Measurements from ENCODE around the gene PLPP1.
"Not testable (repeated sequence)": the region's sequence is repeated elsewhere in the genome, so short reads cannot be mapped to it uniquely, and the experiment has no call there.

The PLPP1 gene

DNA sequence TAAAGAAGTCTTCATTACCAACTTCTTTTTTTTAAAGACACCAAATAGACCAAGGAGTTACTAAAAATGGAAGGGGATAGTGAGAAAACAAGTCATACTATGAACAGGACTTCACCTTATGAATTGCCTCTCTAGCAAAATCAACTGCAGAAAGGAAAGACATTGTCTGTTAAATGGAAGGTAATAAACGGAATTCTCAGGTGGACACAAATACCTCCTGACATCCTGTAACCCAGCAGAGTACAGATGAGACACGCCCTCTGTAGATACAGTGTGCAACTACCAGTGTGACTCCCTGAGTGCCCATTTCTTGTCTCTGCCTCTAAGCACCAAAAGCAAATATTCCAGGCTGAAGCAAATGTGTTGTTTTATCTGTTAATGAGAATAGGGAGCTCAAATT, 12.2 kb upstream of the PLPP1 start:
- no peak for DNase-seq (ENCODE audit: low read depth in 2 of 2, low spot score in 1 of 2)

GRCh38 chr5:55544341-55544740, 9.6 kb upstream of the PLPP1 start:
- DNase-seq (ENCODE audit: low read depth in 2 of 2, low spot score in 1 of 2) = no peak

DNA sequence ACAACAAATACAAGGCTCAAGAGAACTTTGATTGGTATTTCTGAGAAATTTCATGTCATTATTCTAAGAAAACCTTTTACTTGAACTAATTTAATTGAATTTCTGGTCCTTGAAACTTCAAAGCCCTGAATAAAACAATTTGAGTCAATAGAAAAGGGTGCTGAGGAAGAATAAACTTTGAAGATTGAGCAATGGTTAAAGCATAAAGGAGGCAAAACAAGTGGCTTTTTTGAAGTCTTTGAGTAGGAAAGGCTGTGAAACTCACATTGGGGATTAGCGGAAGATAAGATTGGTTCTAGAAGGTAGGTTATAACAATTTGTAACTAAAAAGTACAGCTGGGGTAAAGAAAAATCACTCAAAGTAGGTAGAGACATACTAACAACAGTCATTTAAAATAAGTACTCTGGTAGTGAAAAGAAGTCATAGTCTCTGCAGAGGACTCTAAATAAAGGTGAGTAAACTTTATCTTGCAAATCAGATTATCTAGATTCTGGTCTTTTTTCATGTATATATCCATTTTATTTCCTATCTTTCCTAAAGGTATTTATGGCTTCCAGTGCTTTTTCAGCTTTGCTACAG, 6.4 kb upstream of the PLPP1 start:
- DNase-seq (ENCODE audit: low read depth in 2 of 2, low spot score in 1 of 2) = no peak

GRCh38 chr5:55540525-55540924, 5.8 kb upstream of the PLPP1 start:
- DNase-seq (ENCODE audit: low read depth in 2 of 2, low spot score in 1 of 2) = no peak

GRCh38 chr5:55540024-55540423, 5.3 kb upstream of the PLPP1 start:
- no peak for DNase-seq (ENCODE audit: low read depth in 2 of 2, low spot score in 1 of 2)

DNA sequence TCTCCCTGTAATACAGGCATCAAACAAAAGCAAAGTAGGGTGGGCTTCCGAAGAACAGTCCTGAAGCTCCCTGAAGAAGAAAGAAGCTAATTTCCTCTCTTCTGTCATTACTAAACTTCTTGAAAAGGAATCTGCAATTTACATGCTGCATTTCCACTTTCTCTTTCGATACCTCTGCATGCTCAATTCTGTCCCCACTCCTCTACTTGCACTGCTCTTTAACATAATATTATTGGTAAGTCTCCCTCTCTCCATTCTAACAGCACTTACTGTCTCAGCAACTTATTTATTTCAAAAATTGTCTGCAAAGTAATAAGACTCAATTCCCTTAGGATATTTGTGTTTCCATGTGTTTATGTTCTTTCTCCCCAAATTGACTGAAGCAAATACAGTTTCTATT, 3.9 kb upstream of the PLPP1 start:
- no peak for DNase-seq (ENCODE audit: low read depth in 2 of 2, low spot score in 1 of 2)

GRCh38 chr5:55537315-55537714, 2.6 kb upstream of the PLPP1 start:
- not testable (repeated sequence) for DNase-seq (ENCODE audit: low read depth in 2 of 2, low spot score in 1 of 2)

- DNase-seq (ENCODE audit: low read depth in 2 of 2, low spot score in 1 of 2) = no peak
Measured at GRCh38 chr5:55535199-55535905, 588 bp upstream of the PLPP1 start.

GRCh38 chr5:55533521-55534435, 986 bp downstream of the PLPP1 start:
- no peak for DNase-seq (ENCODE audit: low read depth in 2 of 2, low spot score in 1 of 2)

DNA sequence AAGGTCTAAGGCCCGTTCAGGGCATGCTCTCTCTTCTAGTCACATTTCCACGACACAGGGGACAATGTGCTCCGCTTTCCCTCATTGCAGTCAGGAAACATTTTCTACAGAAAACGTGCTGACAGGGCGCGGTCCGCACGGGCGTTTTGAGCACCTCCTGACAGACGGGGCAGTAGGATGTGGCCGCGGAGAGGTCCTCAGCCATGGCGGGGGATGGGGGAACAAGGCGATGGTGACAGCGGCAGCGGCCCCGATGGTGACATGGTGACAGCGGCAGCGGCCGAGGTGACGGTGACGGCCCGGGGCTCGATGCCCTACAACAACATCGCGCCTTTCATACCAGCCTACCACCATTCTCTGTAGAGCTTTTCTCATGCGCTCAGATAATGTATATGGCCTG, 4.1 kb downstream of the PLPP1 start:
- DNase-seq (ENCODE audit: low read depth in 2 of 2, low spot score in 1 of 2) = no peak

- no peak for DNase-seq (ENCODE audit: low read depth in 2 of 2, low spot score in 1 of 2)
Measured at GRCh38 chr5:55524816-55525215, 9.9 kb downstream of the PLPP1 start.

- no peak for DNase-seq (ENCODE audit: low read depth in 2 of 2, low spot score in 1 of 2)
Measured at GRCh38 chr5:55523293-55523692, 11.5 kb downstream of the PLPP1 start.

GRCh38 chr5:55521881-55522280, 12.9 kb downstream of the PLPP1 start:
- DNase-seq (ENCODE audit: low read depth in 2 of 2, low spot score in 1 of 2) = no peak

DNA sequence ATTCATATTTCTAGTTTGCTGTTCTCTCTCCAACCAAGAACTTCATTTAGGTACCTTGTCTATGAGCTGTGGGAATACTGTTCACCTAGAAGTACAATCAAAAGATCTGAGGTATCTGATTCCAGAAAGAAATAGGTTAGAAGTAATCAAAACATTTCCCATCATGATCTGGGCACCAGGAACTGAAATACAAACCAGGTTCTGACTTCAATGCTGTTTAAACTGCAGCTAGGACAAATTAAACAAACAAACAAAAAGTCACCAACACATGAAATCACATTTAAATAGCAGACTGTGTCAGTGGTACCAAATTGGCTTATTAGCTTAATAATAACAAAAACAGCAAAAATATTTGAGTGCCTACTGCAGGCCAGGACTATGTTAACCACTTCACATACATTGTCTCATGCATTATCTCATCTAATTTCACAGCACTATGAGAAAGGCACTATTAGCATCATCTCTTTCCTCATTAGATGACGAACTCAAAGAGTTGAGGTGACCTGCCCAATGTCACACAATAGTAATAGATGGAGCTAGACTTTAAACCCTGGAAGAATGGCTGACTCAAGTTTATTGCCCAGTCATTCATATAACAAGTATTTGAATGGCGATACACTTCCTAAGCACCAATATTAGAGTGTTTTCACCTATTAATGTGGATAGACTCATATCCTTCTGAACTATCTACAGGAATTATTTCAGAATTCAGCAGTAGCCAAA, 14.5 kb downstream of the PLPP1 start:
- no peak for DNase-seq (ENCODE audit: low read depth in 2 of 2, low spot score in 1 of 2)

GRCh38 chr5:55518831-55519390, 15.9 kb downstream of the PLPP1 start:
- DNase-seq (ENCODE audit: low read depth in 2 of 2, low spot score in 1 of 2) = no peak

DNA sequence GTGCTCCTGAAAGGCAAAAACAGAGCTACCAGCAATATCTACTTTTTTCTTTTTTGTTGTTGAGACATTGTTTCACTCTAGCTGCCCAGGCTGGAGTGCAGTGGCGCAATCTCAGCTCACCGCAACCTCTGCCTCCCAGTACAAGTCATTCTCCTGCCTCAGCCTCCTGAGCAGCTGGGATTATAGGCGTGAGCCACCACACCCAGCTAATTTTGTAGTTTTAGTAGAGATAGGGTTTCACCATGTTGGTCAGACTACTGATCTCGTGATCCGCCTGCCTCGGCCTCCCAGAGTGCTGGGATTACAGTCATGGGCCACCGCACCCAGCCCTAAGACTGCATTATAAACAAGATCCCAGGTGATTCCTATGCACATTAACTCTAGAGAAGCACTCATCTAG, 17.0 kb downstream of the PLPP1 start:
- no peak for DNase-seq (ENCODE audit: low read depth in 2 of 2, low spot score in 1 of 2)

DNA sequence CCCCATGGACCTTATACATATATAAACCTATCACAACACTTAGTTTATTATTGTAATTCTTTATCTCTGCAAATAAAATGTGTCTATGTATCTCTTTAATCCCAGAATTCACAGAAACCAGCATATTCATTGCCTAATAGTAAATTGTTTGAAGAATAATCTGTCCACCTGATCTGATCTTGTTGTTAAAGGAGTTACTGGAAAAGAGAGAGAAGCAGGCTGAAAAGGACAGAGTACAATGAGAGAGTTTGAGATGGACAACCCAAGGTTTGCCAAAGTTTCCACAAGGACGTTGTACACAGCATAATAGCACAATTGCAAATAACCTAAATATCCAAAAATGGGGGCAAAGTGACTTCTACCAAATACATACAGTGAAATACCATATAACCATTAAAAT, 23.8 kb downstream of the PLPP1 start:
- DNase-seq (ENCODE audit: low read depth in 2 of 2, low spot score in 1 of 2) = no peak

- no peak for DNase-seq (ENCODE audit: low read depth in 2 of 2, low spot score in 1 of 2)
Measured at GRCh38 chr5:55510523-55510880, 24.3 kb downstream of the PLPP1 start.

DNA sequence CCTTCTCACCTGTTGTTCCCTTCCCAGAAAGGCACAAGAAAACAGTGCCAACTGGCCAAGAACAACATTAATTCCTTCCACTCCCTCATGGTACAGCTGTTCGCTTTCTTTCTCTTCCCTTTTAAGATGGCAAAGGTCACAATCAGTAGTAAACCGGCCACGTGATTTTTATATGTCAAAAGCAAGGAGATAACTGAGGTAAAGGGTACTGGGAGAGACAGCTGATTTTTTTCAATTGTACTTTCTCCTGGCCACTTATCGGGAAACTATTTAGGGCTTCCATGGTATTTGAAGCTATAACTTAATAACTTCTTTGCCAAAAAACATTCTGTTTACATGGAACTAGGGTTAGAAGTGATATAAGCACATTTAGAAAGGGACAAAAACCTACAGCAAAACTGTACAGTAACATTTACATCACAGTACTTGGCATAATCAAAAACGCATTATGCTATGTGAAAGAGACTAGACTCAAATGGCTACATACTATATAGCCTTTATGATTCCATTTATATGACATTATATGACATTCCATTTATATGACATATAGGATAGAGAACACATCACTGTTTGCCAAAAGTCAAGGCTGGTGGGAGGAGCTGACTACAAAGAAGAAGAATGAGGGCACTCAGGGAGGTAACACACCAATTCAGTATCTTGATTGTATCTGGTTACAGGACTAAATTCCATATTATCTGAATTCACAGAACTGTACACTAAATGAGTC, 24.8 kb downstream of the PLPP1 start:
- no peak for DNase-seq (ENCODE audit: low read depth in 2 of 2, low spot score in 1 of 2)

DNA sequence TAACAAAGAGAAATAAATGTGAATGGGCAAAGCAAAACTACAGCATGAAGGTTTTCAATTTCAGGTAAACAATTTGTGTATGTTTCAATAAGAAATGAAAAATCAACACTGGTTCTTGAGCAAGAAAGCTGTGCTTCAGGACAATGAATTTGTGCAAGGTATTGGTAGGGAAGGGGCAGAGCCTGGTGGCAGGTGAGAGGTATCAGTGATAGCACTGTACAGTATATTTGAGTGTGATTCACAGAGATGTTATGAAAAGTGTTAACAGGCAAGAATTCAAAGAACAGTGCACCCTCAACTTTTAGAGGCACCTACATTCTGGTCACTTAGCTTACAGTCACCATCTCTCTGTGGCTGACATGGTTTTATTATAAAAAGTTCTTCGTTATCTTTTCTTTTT, 25.7 kb downstream of the PLPP1 start:
- DNase-seq (ENCODE audit: low read depth in 2 of 2, low spot score in 1 of 2) = no peak

DNA sequence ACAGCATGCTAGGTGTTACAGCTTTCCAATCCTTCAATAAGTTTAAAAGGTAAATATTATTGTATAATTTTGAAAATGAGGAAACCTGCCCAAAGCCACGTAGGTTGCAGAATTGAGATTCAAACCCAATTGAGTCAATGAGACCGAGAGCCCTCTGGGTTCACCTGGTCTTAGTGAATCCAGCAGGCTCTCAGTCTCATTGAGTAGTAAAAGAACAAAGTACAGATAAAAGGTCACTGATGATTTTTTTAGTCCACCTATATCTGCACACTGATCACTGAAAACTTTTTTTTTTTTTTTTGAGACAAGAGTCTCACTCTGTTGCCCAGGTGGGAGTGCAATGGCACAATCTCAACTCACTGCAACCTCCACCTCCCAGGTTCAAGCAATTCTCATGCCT, 27.2 kb downstream of the PLPP1 start:
- DNase-seq (ENCODE audit: low read depth in 2 of 2, low spot score in 1 of 2) = no peak
